ENCODE results near the gene FGFR4.

Gene FGFR4

GRCh38 chr5:177097016-177097985 is 10.6 kb downstream of the FGFR4 start:
- H3K27me3 ChIP-seq (ENCODE audit: low read length), result no peaks in the 10 kb centered on the region
- H3K4me2 ChIP-seq (ENCODE audit: low read depth, low read length, poor library complexity, severe bottlenecking), result no peak overlapping the region
- H3K27ac ChIP-seq (ENCODE audit: low read depth, low read length), result no peak overlapping the region
- no peaks in the 10 kb centered on the region for H3F3A ChIP-seq (ENCODE audit: insufficient read depth)
- no peaks in the 10 kb centered on the region for H3K36me3 ChIP-seq (ENCODE audit: low read length)
- no peaks in the 10 kb centered on the region for H3K79me2 ChIP-seq (ENCODE audit: insufficient read depth, low read length)
- H3K9me2 ChIP-seq (replicated peaks; ENCODE audit: insufficient read depth, low read length), result no peaks in the 10 kb centered on the region
- no peaks in the 10 kb centered on the region for H3K9me3 ChIP-seq (ENCODE audit: insufficient read depth, low read length)
- no peak overlapping the region for H2AFZ ChIP-seq (ENCODE audit: low read depth, low read length, severe bottlenecking)
- H4K20me1 ChIP-seq (ENCODE audit: low read depth, low read length), result no peaks in the 10 kb centered on the region
- no peak for TF ChIP-seq CTCF (IDR thresholded peaks at IDR 0.05; ENCODE audit: insufficient read depth, low read length, poor library complexity, severe bottlenecking)
- TF ChIP-seq EZH2phosphoT487 (conservative IDR thresholded peaks at IDR 0.05; ENCODE audit: low read length), result no peak
- H3K4me3 ChIP-seq (ENCODE audit: insufficient read depth, low read length, poor library complexity, severe bottlenecking), result no peak overlapping the region
- no peak overlapping the region for H3K9ac ChIP-seq (ENCODE audit: low read length)

GRCh38 chr5:177098120-177098469 is 11.4 kb downstream of the FGFR4 start:
- no peak overlapping the region for H3K27ac ChIP-seq (ENCODE audit: low read depth, low read length)
- H3K27me3 ChIP-seq (ENCODE audit: low read length), result no peaks in the 10 kb centered on the region
- H3K9me2 ChIP-seq (replicated peaks; ENCODE audit: insufficient read depth, low read length), result no peaks in the 10 kb centered on the region
- no peaks in the 10 kb centered on the region for H3F3A ChIP-seq (ENCODE audit: insufficient read depth)
- no peak overlapping the region for H3K4me2 ChIP-seq (ENCODE audit: low read depth, low read length, poor library complexity, severe bottlenecking)
- no peaks in the 10 kb centered on the region for H3K9me3 ChIP-seq (ENCODE audit: insufficient read depth, low read length)
- no peak overlapping the region for H3K4me3 ChIP-seq (ENCODE audit: insufficient read depth, low read length, poor library complexity, severe bottlenecking)
- no peaks in the 10 kb centered on the region for H4K20me1 ChIP-seq (ENCODE audit: low read depth, low read length)
- no peak overlapping the region for H3K9ac ChIP-seq (ENCODE audit: low read length)
- TF ChIP-seq EZH2phosphoT487 (conservative IDR thresholded peaks at IDR 0.05; ENCODE audit: low read length) (no peak), CTCF (IDR thresholded peaks at IDR 0.05; ENCODE audit: insufficient read depth, low read length, poor library complexity, severe bottlenecking) (no peak)
- no peak overlapping the region for H2AFZ ChIP-seq (ENCODE audit: low read depth, low read length, severe bottlenecking)
- H3K79me2 ChIP-seq (ENCODE audit: insufficient read depth, low read length), result no peaks in the 10 kb centered on the region
- no peaks in the 10 kb centered on the region for H3K36me3 ChIP-seq (ENCODE audit: low read length)

GRCh38 chr5:177098470-177099141 is 11.9 kb downstream of the FGFR4 start:
- no peak overlapping the region for H3K4me3 ChIP-seq (ENCODE audit: insufficient read depth, low read length, poor library complexity, severe bottlenecking)
- no peaks in the 10 kb centered on the region for H3K9me3 ChIP-seq (ENCODE audit: insufficient read depth, low read length)
- no peak overlapping the region for H3K9ac ChIP-seq (ENCODE audit: low read length)
- no peaks in the 10 kb centered on the region for H3K36me3 ChIP-seq (ENCODE audit: low read length)
- TF ChIP-seq CTCF (IDR thresholded peaks at IDR 0.05; ENCODE audit: insufficient read depth, low read length, poor library complexity, severe bottlenecking), result no peak
- H3K9me2 ChIP-seq (replicated peaks; ENCODE audit: insufficient read depth, low read length), result no peaks in the 10 kb centered on the region
- H3K79me2 ChIP-seq (ENCODE audit: insufficient read depth, low read length), result no peaks in the 10 kb centered on the region
- H3F3A ChIP-seq (ENCODE audit: insufficient read depth), result no peaks in the 10 kb centered on the region
- no peaks in the 10 kb centered on the region for H3K27me3 ChIP-seq (ENCODE audit: low read length)
- H2AFZ ChIP-seq (ENCODE audit: low read depth, low read length, severe bottlenecking), result no peak overlapping the region
- no peak overlapping the region for H3K4me2 ChIP-seq (ENCODE audit: low read depth, low read length, poor library complexity, severe bottlenecking)
- no peak overlapping the region for H3K27ac ChIP-seq (ENCODE audit: low read depth, low read length)
- no peaks in the 10 kb centered on the region for H4K20me1 ChIP-seq (ENCODE audit: low read depth, low read length)

Measured in SU-DHL-6 (cell line).